UCSD-AML1 (cell line): ENCODE results near the gene ADAP1.
"Not testable (repeated sequence)": the region's sequence is repeated elsewhere in the genome, so short reads cannot be mapped to it uniquely, and the experiment has no call there.

Source experiments
- DNase-seq: peaks from one replicate; lab custom pipeline; 2025; ENCODE audit not compliant: unreplicated experiment; lab: John Stamatoyannopoulos, UW

ADAP1 gene

GRCh38 chr7:940599-941408 lies 13.7 kb downstream of the ADAP1 start:
- DNase-seq: no peak

- DNase-seq: no peak
Measured at GRCh38 chr7:939843-940242, 14.6 kb downstream of the ADAP1 start.

GRCh38 chr7:938546-939185 lies 15.8 kb downstream of the ADAP1 start:
- DNase-seq: no peak

GRCh38 chr7:937856-938484 lies 16.5 kb downstream of the ADAP1 start:
- no peak for DNase-seq

- no peak for DNase-seq
Measured at GRCh38 chr7:936386-937054, 18.0 kb downstream of the ADAP1 start.

- no peak for DNase-seq
Measured at GRCh38 chr7:935874-936385, 18.6 kb downstream of the ADAP1 start.

GRCh38 chr7:935164-935873 lies 19.2 kb downstream of the ADAP1 start:
- DNase-seq: no peak

GRCh38 chr7:934469-935163 lies 19.9 kb downstream of the ADAP1 start:
- no peak for DNase-seq

- no peak for DNase-seq
Measured at GRCh38 chr7:932651-932975, 21.9 kb downstream of the ADAP1 start.

GRCh38 chr7:931871-932650 lies 22.4 kb downstream of the ADAP1 start:
- DNase-seq: no peak

GRCh38 chr7:930975-931758 lies 23.3 kb downstream of the ADAP1 start:
- no peak for DNase-seq

- DNase-seq: no peak
Measured at GRCh38 chr7:929311-929711, 25.2 kb downstream of the ADAP1 start.

- DNase-seq: no peak
Measured at GRCh38 chr7:927031-927671, 27.3 kb downstream of the ADAP1 start.

GRCh38 chr7:926061-927030 lies 28.1 kb downstream of the ADAP1 start:
- no peak for DNase-seq

GRCh38 chr7:925601-926000 lies 28.9 kb downstream of the ADAP1 start:
- no peak for DNase-seq

- DNase-seq: peak; percentile 16
Measured at GRCh38 chr7:924541-925231, 29.8 kb downstream of the ADAP1 start.

GRCh38 chr7:924042-924441 lies 30.4 kb downstream of the ADAP1 start:
- not testable (repeated sequence) for DNase-seq
